GF-D8 (cell line): ENCODE data around the gene SLC25A22.

Source experiments
- DNase-seq: peaks from one replicate; lab custom pipeline; 2025; lab: John Stamatoyannopoulos, UW

SLC25A22 gene

DNA sequence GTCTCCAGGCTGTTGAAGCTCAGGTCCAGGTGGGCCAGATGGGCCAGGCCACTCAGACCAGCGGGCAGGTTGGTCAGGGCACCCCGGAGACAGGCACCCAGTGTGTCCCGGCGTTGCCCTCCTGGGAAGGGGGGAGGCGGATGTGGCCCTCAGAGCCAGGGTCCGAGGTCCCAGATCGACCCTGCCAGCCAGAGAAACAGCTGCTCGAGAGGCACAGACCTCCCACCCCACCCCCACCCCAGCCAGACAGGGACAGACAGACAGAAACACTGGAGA, 5.3 kb upstream of the SLC25A22 start:
- no peak for DNase-seq

DNA sequence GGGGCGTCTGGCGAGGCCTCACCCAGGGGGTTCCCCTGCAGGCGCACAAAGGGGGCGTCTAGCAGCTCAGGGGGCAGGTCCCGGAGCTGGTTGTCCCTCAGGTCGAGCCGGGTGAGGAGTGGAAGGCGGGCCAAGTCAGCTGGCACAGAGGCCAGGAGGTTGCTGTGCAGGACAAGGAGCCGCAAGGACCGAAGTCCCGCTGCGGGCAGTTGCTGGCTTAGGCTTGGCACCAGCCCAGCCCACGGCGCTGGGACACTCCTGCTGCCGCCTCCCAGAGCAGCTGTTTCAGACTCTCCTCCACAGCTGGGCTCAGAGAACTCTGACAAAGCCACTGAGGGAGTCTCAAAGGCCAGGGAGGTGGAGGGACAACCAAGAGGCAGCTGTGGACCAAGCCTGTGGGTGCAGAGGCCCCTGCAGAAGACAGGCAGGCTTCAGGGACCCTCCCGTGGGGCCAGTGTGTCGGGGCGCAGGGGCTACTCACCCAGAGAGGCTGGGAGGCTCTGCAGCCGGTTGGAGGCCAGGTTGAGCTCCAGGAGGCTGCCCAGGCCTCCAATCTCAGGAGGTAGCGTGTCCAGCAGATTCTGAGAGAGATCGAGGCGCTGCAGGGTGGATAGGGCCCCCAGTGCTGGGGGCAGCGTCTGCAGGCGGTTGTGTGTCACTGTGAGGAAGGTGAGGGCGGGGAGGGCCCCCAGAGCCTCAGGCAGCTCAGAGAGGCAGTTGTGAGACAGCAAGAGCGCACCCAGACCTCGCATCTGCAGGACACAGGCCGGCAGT, 4.8 kb upstream of the SLC25A22 start:
- DNase-seq: no peak

DNA sequence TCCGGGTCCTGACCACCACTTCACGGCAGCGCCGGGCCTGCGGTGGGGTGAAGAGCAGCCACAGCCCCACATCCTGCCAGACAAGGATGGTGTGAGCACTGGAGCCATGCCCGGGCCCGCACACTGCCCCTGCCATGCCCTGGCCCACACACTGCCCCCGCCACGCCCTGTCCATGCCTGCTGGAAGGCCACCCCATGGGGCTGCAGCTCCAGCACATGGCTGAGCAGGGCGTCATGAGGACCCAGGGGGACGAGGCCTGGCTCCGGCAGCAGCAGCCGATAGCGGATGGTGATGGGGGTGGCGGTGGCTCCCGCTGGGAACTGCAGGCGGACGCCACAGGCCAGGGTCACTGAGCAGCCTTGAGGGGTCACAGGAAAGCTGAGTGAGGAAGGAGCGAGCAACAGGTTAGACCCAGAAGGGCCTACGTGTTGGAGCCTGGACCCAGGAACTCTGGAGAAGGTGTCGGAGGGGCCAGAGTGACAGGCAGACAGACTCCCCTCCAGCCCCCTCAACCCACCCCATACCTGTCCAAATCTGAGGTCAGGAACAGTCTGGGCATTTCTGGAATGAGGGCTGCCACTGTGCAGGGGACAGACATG, 4.0 kb upstream of the SLC25A22 start:
- no peak for DNase-seq

DNA sequence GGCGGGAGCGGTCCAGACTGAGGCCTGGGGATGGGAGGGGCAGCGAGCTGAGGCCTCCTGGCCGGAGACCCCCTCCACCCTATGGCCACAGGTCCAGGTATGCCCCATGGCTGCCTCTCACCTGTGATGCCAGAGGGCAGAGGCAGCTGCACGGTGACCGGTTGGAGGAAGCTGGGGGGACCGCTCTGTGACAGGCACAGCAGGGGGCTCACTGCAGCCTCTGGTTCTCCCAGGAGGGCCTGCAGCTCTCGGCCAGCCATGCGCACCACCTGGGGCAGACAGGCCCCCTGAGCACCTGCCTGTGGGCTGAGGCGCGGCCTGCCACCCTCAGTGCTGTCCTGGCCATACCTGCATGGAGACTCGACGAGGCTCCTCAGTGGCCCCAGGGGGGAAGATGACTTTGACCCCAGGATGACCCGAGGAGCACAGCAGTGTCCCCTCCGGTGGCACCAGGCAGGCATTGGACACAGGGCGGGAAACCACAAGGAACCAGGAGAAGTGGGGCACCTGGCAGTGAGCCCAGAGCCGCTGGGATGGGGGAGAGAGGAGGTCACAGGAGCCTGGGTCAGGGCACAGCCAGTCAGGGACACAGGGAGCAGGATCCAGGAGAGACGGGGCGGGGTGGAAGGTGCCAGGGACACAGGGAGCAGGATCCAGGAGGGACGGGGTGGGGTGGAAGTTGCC, 3.2 kb upstream of the SLC25A22 start:
- DNase-seq: no peak

DNA sequence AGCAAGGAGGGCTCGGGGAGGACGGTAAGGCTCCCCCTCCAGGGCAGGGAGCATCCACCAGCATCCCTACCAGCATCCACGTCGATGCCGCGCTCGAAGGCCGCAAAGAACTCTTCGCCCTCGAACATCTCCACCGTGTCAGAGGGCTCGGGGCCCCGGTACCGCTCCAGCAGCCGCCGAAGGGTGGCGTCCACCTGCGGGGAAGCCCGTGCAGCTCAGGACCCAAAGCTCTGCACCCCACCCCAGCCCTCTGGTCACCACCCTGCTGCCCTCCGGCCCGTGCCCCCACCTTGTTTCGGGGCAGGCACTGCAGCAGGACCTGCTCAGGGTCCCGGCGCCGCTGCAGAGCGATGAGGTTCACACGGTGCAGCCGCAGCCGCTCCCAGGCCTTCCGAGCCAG, 2.4 kb upstream of the SLC25A22 start:
- no peak for DNase-seq

DNA sequence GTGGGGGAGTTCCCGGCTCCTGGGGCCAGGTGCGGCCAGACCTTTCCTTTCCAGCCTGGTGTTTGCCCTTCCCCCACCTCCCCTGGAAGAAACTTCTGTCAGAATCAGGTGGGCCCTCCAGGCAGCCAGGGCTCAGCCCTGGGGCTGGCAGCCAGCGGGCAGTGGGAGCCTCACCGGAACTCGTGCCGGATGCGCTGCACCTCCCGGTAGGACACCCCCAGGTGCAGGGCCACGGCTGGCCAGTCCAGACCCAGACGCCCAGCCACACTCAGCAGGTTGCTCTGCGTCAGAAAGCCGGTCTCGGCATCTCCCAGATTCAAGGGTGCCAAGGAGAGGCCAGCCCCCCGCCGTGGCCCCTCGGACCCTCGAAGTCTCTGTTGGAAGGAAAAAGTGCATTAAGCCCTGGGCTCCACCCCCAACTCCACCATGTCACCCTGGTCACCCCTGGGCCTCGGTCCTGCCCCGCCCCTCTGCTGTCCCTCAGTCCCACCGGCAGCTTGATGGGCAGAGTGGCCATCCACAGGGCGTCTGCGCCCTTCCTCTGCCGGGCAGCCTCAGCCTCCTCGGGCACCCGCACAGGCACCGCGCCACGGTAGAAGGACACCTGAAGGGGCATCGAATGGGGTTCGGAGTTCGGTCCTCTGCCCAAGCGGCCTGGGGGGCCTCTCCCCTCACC, 1.7 kb upstream of the SLC25A22 start:
- DNase-seq: no peak

DNA sequence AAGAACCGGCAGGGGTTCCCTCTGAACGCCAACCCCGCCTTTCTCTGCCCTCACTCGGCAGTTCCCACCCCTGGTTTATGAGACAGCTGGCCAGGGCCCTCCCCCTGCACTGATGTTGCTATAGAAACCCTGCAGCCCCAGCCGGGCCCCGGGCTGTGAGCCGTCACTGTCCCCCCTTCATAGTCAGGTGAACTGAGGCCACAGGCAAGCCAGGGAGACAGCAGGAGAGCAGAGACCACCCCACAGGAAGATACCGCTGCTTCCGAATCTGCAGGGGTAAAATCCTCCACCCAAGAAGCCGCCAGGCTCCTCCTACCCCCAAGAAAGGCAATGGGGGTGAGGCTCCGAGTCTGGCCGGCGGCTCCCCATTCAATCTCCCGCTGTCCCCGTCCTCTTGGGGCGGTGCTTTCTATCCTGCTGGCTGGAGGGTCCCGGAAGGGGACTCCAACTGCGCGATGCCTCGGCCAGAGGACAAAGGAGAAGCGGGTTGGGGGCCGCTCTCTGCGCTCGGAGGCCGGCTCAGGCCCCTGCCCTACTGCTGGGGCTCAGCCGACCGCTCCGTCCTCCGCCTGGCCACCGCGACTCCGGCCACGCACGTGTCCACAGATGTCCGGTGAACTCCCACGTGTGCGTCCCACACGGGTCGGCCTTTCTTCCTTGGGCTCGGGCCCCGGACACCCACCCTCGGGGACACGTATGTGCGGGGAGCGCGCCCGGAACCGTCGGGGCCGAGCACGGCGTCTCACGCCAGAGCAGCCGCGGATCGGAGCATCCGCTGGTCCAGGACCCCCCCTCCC, 587 bp downstream of the SLC25A22 start:
- DNase-seq: peak; percentile 13

DNA sequence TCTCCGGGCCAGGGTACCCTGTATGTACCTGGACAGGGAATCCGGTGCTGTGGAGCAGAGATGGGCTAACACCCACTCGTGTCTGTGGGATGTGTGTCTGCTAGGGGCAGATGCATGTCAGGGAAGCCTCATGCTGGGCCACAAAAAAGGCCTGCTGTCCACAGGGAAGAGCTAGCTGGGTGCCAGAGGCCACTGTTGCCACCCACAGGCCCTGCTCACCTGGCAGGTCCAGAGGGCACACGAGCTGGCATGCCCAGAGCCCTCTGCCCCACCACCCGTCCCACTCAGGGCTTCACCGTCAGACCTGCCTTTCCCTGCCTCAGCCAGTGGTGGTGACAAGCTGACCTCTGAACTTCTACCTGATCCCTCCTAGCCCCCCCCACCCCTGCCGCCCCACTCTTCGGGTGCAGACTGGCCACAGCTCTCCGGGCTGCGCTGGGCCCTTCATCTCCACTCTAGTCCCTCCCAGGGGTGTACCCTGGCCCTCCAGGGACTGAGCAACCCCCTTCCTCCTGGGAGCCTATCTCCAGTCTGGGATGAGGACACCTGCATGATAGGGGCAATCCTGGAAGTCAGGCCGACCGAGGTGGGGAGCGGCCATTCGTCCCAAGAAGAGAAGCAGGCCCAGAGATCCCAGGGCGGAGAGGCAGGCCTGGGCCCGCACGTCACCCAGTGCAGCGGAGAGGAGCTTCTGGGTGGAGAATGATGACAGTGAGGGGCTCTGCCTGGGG, 1.4 kb downstream of the SLC25A22 start:
- DNase-seq: no peak

DNA sequence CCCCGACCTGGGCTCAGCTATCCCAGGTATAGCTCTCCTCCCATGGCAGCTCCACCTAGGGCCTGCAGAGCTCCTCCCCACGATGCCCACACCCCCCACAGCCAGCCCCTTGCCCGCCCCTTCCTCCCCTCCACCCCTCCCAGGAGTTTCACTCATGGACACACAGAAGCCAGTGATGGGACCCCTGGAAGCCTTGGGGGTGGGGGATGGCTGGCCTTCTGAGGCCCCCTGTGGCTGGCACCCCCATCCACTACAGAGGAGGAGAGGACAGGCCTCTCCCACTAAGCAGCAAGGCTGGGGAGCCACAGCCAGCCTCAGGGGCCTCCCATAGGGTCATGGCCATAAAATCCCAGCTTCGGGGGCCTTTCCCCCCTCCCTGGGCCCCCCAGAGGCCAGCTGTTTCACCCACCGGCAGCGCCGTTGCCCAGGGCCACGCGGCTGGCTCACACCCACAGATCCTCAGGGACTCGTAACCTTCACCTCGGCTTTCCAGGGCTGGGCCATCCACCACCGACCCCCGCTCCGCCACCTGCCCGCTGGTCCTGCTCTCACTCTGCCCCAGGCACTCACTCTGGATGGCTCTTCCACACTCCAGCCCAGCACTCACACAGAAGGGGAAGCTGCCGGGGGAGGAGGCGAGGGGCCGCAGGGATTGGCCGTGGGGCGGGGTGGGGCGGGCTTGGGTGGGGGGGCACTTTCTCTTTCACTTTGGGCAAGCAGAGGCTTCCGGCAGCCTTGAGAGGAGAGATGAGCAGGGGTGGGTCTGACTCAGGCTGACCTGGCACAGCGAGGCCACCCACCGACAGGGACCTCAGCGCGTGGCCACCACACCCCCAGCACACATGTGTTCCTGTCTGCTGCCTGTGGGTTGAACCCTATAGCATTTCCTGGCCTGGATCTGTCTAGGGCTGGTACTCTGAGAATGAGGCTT, 2.2 kb downstream of the SLC25A22 start:
- peak; percentile 11 for DNase-seq

DNA sequence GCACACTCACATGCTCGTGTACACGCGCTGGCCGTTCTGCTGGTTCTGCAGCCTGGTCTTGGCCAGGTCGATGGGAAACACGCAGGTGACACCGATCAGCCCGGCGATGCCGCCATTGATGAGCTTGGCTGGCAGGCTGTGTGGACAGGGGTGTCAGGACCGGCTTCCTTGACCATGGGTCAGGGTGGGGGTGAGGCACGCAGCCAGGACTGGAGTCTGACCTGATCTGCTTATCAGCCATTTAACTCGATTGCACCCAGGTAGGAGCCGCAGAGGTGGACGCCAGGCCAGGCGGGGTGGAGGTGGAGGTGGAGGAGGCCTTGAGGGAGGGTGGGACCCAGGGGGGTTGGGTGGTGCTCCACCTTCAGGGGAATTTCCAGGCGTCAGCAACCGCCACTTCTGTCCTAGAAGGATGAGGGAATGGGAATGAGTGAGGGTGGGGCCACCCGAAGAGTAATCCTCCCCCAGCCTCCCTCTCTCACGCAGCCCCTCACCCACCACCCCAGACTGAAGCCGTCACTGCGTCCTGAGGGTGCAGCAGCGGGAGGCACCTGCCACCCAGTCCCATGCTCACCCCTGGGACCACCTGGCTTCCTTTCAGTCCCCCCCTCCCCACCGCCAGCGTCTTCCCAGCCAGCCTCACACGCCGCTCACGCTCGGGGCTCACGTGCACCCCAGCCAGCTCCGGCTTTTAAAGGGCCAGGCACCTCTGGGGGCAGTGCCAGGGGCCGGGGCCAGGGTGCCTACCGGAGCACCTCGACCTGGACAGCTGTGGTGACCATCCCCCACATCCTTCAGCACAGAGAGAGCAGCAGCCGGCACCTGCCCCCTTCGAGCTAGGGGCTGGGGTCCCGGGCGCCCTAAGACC, 3.1 kb downstream of the SLC25A22 start:
- DNase-seq: no peak

DNA sequence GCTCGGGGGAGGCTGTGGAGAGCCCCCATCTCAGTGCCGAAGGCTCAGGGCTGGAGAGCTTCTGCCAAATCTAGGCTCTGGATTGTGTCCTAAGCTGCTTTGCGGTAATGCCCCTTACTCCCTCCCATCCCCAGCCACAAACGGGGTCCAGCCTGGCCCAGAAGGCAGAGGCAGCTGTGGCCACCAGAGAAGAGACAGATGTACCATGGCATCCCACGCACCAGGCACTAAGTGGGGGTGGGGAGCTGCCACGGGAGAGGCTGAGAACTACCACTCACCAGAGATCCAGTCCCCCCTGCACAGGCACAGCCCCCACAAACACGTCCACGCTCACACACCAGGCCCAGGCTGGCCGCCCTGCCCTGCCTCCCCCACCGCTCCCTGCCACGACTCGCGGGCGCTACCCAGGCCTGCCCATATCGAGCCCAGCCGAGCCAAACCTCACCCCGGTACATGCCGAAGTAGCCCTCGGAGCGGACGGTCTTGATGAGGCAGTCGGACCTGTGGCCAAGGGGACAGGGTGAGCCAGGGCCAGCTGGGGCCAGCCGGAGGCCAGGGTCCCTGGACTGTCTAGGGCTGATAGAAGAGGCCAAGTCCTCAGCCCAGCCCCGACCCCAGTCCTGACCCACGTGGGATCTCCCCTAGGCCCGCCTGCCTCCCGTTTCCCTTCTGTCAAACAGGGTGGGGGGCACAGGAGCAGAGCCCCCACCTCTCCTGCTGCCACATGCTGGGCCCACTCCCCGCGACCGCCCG, 3.9 kb downstream of the SLC25A22 start:
- DNase-seq: no peak

DNA sequence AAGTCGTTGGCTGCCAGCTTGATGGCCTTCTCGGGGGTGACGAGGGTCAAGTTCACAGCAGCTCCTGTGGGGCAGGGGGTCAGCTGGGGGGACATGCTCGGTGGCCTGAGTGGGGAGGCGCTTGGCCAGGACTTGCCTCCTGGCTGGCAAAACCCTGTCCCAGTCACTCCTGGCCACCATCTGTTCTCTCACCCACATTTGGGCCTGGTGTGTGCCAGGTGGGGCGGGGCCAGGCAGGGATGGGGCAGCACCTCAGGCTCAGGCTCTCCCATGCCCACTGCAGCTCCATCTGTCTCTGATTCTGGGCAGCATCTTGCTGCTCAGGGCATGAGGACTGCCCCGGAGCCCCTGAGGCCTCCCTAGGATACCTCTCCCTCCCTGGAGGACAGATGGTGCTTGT, 4.5 kb downstream of the SLC25A22 start:
- no peak for DNase-seq

DNA sequence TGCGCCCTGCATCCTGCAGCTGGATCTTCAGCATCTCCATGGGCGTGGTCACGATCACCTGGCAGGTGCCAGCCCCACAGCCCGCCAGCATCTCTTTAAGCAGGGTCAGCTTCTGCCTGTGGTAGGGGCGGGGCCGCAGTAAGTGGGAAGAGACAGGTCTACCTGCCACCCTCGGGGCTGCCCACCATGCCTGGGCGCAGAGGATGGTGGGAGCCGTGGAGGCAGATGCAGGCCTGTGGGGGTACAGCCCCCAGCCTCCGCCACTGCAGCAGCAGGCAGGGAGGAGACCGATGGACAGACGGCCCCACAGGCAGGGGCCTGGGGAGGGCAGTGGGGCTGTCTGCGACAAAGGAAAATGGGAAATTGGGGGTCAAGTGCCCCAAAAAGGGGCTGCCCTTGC, 5.2 kb downstream of the SLC25A22 start:
- no peak for DNase-seq

DNA sequence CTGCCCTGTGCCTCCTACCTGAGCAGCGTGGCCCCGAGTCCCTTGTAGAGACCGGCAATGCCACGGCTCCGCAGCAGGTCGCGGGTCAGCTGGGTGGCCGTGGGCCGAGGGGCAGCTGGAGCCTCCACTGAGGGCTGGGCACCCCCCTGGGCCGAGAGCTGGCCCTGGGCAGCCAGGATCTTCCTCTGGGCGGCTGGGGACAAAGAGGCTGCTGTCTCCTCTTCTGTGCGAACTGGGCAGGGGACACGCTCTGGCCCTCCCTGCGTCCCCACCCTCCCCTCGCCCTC, 5.6 kb downstream of the SLC25A22 start:
- DNase-seq: no peak

DNA sequence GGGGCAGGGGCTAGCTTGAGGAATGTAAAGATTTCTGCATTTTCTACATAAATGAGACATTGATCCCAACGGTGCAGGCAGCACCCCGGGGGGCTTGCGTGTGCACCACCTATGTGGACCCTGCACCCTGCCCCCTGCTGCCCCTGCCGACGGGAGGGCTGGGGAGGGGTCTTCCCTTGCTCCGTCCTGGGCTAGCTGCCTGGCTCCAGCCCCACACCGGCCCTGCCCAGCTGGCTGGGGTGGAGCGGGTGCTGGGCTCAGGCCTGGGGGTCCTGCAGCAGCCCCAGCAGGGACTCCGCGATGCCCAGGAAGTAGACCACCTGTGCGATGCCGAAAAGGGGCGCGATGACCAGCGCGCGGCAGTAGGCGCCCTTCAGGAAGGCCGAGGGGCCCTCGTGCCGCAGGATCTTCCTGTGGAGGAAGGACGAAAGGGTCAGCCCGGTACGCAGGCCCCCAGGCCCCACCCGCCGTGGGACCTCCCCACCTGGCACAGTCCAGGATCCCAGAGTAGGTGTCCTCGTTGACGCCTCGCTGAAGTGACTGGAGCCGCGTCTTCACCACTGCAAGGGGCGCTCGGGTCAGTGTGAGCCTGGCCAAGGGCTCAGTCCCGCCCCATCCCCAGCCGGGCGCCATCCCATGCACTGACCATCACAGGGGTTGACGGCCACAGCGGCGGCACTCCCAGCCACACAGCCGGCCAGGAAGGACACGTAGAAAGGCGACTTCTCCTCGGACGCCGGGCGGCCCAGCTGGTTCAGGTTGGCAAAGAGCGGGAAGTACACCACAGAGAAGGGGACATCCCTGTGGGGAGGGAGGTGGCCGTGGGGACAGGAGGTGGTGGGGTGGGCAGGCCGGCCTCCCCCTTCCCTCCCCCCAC, 6.2 kb downstream of the SLC25A22 start:
- no peak for DNase-seq

DNA sequence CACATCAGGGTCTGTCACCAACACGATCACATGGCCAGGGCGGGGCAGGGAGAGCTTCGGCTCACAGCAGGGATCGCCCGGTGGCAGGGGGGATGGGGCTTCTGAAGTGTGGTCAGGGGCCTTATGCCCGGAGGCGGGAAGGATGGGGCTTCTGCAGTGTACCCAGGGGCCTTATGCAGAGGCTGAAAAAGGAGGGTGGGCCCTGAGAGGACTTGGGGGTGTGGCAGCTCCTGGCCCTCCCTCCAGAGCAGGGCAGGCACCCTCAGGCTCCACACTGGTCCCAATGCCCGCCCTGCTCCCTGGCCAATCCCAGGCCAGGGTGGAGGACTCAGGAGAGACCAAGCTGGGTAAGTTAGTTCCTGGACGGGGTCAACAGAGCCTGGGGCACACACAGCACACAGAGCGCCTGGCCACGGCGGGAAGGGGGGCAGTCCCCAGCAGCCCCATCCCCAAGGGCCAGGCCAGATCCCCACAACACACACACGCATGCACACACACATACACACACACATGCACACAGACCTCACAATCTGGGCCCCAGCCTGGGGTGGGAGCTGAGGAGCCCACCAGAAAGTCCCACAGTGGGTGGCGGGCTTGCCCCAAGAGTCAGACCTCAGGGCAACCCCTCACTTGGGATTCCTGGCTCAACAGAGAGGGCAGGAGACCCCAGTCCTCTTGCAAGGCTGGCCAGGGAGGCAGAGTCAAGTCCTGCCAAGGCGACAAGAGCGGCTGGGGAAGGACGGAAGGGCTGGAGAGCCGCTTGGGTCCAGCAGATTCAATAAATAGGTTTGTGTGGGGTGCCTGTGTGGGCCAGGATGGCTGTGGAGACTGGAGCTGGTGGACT, 7.1 kb downstream of the SLC25A22 start:
- no peak for DNase-seq

DNA sequence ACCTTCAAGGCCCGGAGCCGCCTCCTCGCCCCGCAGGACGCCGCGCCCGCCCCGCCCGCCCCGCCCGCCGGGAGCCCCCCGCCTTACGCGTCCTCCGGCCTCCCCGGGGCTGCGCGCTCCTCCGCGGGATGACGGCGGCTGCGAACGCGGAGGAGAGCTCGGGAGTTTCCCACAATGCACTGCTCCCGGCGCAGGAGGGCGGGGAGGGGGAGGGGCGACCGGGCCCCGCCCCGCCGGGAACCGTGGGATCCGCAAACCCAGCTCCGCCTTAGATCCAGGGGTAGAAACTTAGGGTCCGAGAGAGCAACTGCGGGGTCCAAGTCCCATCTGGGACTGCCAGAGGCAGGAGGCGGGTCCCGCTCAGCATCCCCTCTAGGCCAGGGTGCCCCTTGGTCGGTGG, 8.1 kb downstream of the SLC25A22 start, which contains the start of gene CEND1:
Gene CEND1, minus strand, starts transcription at position 148 of the 400 bp plus-strand sequence. CDS start 1,514 bp downstream, outside the sequence.
- no peak for DNase-seq
